Right lobe of liver (tissue), 6 donors: ENCODE data around the gene KLK4. TPM values are rescaled to one million over a fixed set of nuclear protein-coding genes. Genes with fewer than 3 reads are reported as not detected.
A peak's percentile ranks its signal among the peaks of the same experiment; 100 is the strongest.

Experiments used
- ATAC-seq, 4 donors: fragments of 200-7000 bp; cut with Tn5 transposase; one replicate each; pipeline ENCODE4 v1.9.1; 2020; ENCODE audit warnings: mild to moderate bottlenecking in 4 of 4, moderate library complexity in 4 of 4
- DNase-seq, 3 donors: peaks; one replicate each; pipeline ENCODE4 v3.0.0-alpha.2; 2020
- H3K27ac ChIP-seq, 3 donors: fragments of 200-600 bp; one replicate each; pipeline ENCODE4 v1.8.0; 2022
- H3K27me3 ChIP-seq, 2 donors: fragments of 200-600 bp; one replicate each; pipeline ENCODE4 v1.8.0; 2022
- H3K36me3 ChIP-seq, 4 donors: fragments of 200-600 bp; sonication (generic) in 1 of 4; one replicate each; pipeline versions ENCODE4 v1.5.1 to v1.8.0; 2017 to 2022; ENCODE audit warnings: control low read depth in 1 of 4
- H3K4me1 ChIP-seq, 4 donors: fragments of 200-600 bp; sonication (generic) in 1 of 4; one replicate each; pipeline versions ENCODE4 v1.5.1 to v1.8.0; 2017 to 2022; ENCODE audit warnings: control low read depth in 1 of 4
- H3K4me3 ChIP-seq, 3 donors: fragments of 200-600 bp; one replicate each; pipeline ENCODE4 v1.8.0; 2022
- H3K9me3 ChIP-seq, 4 donors: fragments of 200-600 bp; sonication (generic) in 1 of 4; one replicate each; pipeline versions ENCODE4 v1.5.1 to v1.8.0; 2017 to 2022; ENCODE audit warnings: control low read depth in 1 of 4
- POLR2A ChIP-seq: fragments of 450-650 bp; IDR thresholded peaks from one replicate; pipeline ENCODE4 v1.6.1; 2017; ENCODE audit warnings: antibody characterized with exemption, mild to moderate bottlenecking
- WGBS: methylation state at CpG from one replicate; pipeline ENCODE4 v1.1.6; 2018; ENCODE audit warnings: low coverage, low lambda C conversion rate; ENCODE audit not compliant: insufficient coverage; ENCODE audit errors: missing lambda C conversion rate; 5-methylcytosine and 5-hydroxymethylcytosine counted together
- intact Hi-C, 2 donors: fragments of 100-400 bp; cut with DNase I; formaldehyde crosslinking; loops; one replicate each; pipeline versions ENCODE4 v1.11.2 to v1.14.1; 2022
- total RNA-seq, 6 experiments: library from RNA; depleted of rRNA in 2 of 6; stranded (reverse); fragments of >200 nt in 2 of 6; fragmentation: NEBNext Ultra II Directional in 3 of 6; extraction: Animal tissue kit (Norgen Biotek cat#: 25700) in 3 of 6; gene quantifications; one replicate each; pipeline versions ENCODE4 v1.1.0 to v1.2.4, GENCODE V29; 2016 to 2023
- TF ChIP-seq, protein P1 (sequence below), 4 donors: fragments of 200-600 bp in 3 of 4; fragments of 450-650 bp in 1 of 4; IDR thresholded peaks; one replicate each; pipeline versions ENCODE4 v1.5.1 to v1.8.0; 2016 to 2022; ENCODE audit warnings: antibody characterized with exemption in 4 of 4, mild to moderate bottlenecking in 2 of 4
- donor health status: DM: no; HTN: yes; CAD: no.
- donor health status: DM: no; HTN: no; CAD: no.
- donor health status: DM: no; HTN: no; CAD: no.
- donor health status: DM: no; HTN: yes; CAD: no.
- donor health status: DM: no; HTN: yes; CAD: no.

Gene KLK4
- total RNA-seq, 6 experiments from 2014 or later = not detected

DNA sequence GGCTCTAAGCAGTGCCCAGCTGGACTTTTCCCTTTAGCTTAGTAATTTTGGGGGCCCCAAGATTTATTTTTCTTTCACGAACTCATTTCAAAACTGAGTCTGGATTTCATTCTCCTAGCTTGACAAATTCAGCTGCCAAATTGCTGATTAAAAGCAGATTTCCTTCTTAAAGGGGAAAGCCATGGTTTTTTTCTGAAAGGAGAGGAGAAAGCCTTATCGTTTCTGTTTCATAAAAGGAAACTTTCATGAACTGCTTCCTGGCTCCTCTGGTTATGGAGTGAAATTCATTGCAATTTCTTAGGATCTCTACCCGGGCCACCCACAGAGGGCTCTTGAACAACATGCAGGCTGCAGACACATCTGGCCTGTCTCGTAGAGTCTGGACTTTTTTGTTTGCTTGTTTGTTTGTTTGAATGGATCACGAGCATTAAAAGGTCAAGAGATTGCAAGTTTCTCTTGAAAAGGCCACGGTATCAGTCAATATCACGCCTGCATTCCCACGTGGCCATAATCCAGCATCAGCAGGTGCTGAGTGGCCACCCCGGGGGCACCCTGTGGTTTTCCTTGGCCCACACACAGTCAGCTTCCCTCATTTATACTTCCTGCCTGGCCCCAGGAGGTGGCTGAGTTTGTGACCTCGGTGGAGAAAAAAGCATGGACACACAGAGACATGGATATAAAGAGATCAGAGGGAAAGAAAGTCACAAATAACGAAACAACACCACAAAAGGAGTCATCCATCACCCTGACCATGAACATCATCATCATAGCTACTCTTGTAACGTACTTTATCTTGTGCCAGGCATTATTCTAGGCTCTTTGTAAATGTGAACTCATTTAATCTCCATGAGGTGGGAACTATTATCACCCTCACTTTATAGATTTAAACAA is 10.5 kb upstream of the KLK4 start:
- no peaks in the 10 kb centered on the region for H3K4me1 ChIP-seq
- DNase-seq (no peak), ATAC-seq (no peak)
- WGBS = 3% methylated on average over 12 of the region's 12 CpGs
- H3K4me3 ChIP-seq = no peak overlapping the region
- no peak overlapping the region for H3K27ac ChIP-seq
- TF ChIP-seq, protein P1, sequence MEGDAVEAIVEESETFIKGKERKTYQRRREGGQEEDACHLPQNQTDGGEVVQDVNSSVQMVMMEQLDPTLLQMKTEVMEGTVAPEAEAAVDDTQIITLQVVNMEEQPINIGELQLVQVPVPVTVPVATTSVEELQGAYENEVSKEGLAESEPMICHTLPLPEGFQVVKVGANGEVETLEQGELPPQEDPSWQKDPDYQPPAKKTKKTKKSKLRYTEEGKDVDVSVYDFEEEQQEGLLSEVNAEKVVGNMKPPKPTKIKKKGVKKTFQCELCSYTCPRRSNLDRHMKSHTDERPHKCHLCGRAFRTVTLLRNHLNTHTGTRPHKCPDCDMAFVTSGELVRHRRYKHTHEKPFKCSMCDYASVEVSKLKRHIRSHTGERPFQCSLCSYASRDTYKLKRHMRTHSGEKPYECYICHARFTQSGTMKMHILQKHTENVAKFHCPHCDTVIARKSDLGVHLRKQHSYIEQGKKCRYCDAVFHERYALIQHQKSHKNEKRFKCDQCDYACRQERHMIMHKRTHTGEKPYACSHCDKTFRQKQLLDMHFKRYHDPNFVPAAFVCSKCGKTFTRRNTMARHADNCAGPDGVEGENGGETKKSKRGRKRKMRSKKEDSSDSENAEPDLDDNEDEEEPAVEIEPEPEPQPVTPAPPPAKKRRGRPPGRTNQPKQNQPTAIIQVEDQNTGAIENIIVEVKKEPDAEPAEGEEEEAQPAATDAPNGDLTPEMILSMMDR (IDR thresholded peaks at IDR 0.05) = no peak
- no peak for TF ChIP-seq POLR2A
- H3K36me3 ChIP-seq = no peaks in the 10 kb centered on the region
- H3K9me3 ChIP-seq = no peaks in the 10 kb centered on the region
- H3K27me3 ChIP-seq = no peaks in the 10 kb centered on the region
- intact Hi-C loops = no loop called here

DNA sequence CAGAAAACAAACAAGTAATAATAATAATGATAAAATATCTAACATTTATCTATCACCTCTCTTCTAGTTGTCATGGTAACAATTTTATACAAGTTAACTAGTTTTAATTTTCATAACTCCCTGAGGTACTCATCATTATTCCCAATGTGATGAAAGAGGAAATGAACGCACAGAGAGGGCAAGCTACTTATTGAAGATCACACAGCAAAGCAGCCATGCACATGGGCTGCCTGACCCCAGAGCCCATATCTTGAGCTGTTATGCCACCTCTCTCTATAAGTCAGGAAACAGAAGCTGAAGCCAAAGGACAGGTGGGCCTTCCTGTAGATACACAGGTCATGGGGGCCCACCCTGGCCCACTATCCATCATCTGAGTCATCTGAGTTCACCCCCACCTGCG is 4.9 kb upstream of the KLK4 start:
- Histone ChIP-seq H3K27ac (no peak overlapping the region), H3K36me3 (no peaks in the 10 kb centered on the region), H3K4me1 (no peaks in the 10 kb centered on the region), H3K4me3 (no peak overlapping the region), H3K9me3 (no peaks in the 10 kb centered on the region), H3K27me3 (no peaks in the 10 kb centered on the region)
- TF ChIP-seq POLR2A = no peak
- TF ChIP-seq, protein P1 (IDR thresholded peaks at IDR 0.05) = no peak
- DNase-seq (no peak), ATAC-seq (no peak)
- intact Hi-C loops = no loop called here
- 17% methylated on average over 1 of the region's 2 CpGs for WGBS

DNA sequence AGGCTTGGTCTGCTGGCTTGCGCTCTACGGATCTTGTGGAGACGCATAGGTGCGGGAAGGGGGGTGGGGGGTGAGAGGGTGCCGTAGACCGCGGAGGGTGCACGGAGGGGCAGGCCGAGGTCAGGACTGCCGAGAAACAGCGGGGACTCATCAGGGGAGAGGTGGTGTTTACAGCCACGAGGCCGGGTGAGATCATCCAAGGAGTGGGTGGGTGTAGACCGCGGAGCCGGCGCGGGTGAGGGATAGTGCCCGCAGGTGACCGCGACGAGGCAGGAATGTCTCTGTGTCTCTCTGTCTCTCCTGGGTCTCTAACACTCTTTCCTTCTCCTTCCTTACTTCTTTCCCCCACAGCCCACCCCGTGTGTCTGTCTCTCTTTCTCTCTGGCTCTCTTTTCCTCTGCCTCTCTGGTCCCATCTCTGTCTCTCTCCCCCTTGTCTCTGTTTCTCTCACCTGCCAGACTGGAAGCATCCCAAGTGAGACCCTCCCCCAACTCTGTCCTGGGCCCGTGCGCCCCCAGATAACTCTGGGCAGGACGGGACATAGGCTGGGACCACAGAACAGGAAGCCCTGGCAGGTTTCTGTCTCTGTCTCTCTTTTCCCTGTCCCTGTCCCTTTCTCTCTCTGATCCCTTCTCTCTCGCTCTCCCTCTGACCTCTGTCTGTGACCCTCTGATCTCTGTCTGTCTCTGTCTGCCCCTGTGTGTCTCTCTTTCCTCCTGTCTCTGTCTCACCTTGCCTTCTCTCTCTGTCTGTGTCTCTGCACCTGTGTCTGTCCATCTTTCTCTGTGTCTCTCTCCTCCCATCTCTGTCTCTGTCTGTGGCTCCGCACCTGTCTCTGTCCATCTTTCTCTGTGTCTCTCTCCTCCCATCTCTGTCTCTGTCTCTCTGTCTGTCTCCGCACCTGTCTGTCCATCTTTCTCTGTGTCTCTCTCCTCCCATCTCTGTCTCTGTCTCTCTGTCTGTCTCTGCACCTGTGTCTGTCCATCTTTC is 1.8 kb upstream of the KLK4 start:
- TF ChIP-seq, protein P1 (IDR thresholded peaks at IDR 0.05) = no peak
- no peak for TF ChIP-seq POLR2A
- H3K27me3 ChIP-seq = no peaks in the 10 kb centered on the region
- DNase-seq (no peak), ATAC-seq (peak in 1 of 4 donors; percentile 22)
- no peak overlapping the region for H3K27ac ChIP-seq
- no peak overlapping the region for H3K4me3 ChIP-seq
- 13% methylated on average over 18 of the region's 29 CpGs for WGBS
- intact Hi-C loops = no loop called here
- H3K36me3 ChIP-seq = no peaks in the 10 kb centered on the region
- H3K9me3 ChIP-seq = no peaks in the 10 kb centered on the region
- no peaks in the 10 kb centered on the region for H3K4me1 ChIP-seq

DNA sequence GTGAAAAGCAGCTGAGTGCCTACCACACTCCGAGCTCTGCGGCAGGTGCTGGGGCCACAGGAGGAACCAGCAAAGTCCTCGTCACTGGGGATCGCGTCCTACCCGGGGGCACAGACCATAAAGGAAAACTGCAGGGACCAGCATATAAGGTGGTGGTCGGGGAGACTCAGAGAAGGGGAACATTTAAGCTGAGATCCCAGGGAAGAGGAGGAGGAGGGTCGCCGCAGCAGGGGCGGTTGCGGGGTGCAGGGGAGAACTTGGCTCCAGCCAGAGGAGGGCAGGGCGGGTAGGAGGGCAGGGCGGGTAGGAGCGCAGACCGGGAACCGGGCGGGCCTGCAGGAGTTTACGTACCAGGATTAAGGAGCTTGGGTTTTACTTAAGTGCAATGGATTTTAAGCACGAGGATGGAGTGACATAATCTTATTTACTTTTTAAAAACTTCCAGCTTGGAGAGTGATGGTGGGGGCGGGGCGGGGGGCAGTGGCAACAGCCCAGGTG is 956 bp upstream of the KLK4 start:
- TF ChIP-seq POLR2A = no peak
- TF ChIP-seq, protein P1 (IDR thresholded peaks at IDR 0.05) = no peak
- DNase-seq = no peak
- Histone ChIP-seq H3K27me3 (no peaks in the 10 kb centered on the region), H3K27ac (no peak overlapping the region), H3K4me1 (no peaks in the 10 kb centered on the region), H3K4me3 (no peak overlapping the region), H3K36me3 (no peaks in the 10 kb centered on the region), H3K9me3 (no peaks in the 10 kb centered on the region)
- WGBS = 6% methylated on average over 19 of the region's 21 CpGs
- intact Hi-C loops = no loop called here
- ATAC-seq = no peak
